ENCODE results near the gene OR51B6. TPM values are rescaled to one million over a fixed set of nuclear protein-coding genes. Genes with fewer than 3 reads are reported as not detected.

The OR51B6 gene
- total RNA-seq, 1 experiment from 2014 or later, result not detected

DNA sequence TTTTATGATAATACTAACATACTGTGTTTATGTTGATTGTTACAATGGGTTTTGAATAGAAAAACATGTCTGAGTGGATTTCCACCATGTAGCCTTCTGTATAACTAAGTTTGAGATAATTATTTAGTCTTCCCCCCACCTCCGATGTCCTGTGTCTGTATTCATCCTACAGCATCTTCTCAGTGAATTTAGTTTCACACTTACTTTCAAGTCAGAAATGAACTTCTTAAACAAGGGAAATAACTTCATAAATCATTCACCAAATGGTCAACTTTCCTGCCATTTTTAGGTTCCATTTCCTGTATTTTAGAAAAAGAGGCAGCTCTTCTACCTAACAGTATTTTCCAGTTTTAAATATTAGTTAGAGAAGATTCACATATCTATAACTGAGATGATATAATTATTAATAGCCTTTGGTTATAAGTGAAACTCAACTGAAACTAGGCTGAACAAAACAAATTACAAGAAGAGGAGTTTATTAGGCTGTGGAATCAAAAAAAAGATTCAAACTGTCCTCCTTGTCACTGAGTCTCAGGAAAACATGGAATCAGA is 11.5 kb upstream of the OR51B6 start:
- peaks cover 8% of the 10 kb centered on the region for H3K4me1 Mint-ChIP-seq
- TF ChIP-seq FOXP1 (CRISPR knock-in tag; IDR thresholded peaks at IDR 0.05; ENCODE audit: borderline replicate concordance), result no peak
- TF ChIP-seq, protein P1, sequence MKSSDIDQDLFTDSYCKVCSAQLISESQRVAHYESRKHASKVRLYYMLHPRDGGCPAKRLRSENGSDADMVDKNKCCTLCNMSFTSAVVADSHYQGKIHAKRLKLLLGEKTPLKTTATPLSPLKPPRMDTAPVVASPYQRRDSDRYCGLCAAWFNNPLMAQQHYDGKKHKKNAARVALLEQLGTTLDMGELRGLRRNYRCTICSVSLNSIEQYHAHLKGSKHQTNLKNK (CRISPR knock-in tag; IDR thresholded peaks at IDR 0.05), result no peak
- ATAC-seq (no peak), DNase-seq (ENCODE audit: low spot score) (no peak)
- H3K36me3 Mint-ChIP-seq, result no peaks in the 10 kb centered on the region
- ChIA-PET POLR2A (no interaction called here), CTCF (no interaction called here)
- H3K9me3 Mint-ChIP-seq, result no peaks in the 10 kb centered on the region
- no peaks in the 10 kb centered on the region for H3K27me3 Mint-ChIP-seq (ENCODE audit: low read depth)
- no peak overlapping the region for H3K27ac Mint-ChIP-seq
- no peak overlapping the region for H3K4me3 Mint-ChIP-seq

- H3K4me3 Mint-ChIP-seq, result no peak within 1 kb of the TSS
- peaks cover 21% of the 10 kb centered on the region for H3K4me1 Mint-ChIP-seq
- POLR2A ChIA-PET, result no interaction called here
- H3K27me3 Mint-ChIP-seq (ENCODE audit: low read depth), result no peaks in the 10 kb centered on the region; the same call in 1 of the 2 replicates
- ATAC-seq (no peak), DNase-seq (ENCODE audit: low spot score) (no peak)
- CTCF ChIA-PET, result no interaction called here
- H3K36me3 Mint-ChIP-seq, result no peaks in the 10 kb centered on the region
- no peak for TF ChIP-seq ETV6 (CRISPR knock-in tag; IDR thresholded peaks at IDR 0.05)
- no peak for TF ChIP-seq ERG (CRISPR knock-in tag; IDR thresholded peaks at IDR 0.05)
- TF ChIP-seq ZNF121 (CRISPR knock-in tag; IDR thresholded peaks at IDR 0.05), result no peak
- no peak for TF ChIP-seq TEAD1 (CRISPR knock-in tag; IDR thresholded peaks at IDR 0.05)
- no peak for TF ChIP-seq JUN (CRISPR knock-in tag; IDR thresholded peaks at IDR 0.05)
- no peak for TF ChIP-seq PRRX2 (CRISPR knock-in tag; IDR thresholded peaks at IDR 0.05)
- TF ChIP-seq GTF2I (CRISPR knock-in tag; conservative IDR thresholded peaks at IDR 0.05), result no peak
- TF ChIP-seq KAT7 (CRISPR knock-in tag; IDR thresholded peaks at IDR 0.05; ENCODE audit: borderline replicate concordance), result no peak
- TF ChIP-seq, protein P2, sequence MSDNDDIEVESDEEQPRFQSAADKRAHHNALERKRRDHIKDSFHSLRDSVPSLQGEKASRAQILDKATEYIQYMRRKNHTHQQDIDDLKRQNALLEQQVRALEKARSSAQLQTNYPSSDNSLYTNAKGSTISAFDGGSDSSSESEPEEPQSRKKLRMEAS (CRISPR knock-in tag; IDR thresholded peaks at IDR 0.05), result no peak
- TF ChIP-seq, protein P3, sequence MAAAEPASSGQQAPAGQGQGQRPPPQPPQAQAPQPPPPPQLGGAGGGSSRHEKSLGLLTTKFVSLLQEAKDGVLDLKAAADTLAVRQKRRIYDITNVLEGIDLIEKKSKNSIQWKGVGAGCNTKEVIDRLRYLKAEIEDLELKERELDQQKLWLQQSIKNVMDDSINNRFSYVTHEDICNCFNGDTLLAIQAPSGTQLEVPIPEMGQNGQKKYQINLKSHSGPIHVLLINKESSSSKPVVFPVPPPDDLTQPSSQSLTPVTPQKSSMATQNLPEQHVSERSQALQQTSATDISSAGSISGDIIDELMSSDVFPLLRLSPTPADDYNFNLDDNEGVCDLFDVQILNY (CRISPR knock-in tag; IDR thresholded peaks at IDR 0.05), result no peak
- no peak for TF ChIP-seq ESRRA (CRISPR knock-in tag; IDR thresholded peaks at IDR 0.05; ENCODE audit: borderline replicate concordance)
- no peak for TF ChIP-seq PREB (CRISPR knock-in tag; IDR thresholded peaks at IDR 0.05; ENCODE audit: borderline replicate concordance)
- no peak for TF ChIP-seq ZNF263 (CRISPR knock-in tag; IDR thresholded peaks at IDR 0.05; ENCODE audit: low read depth)
- no peak for TF ChIP-seq NR2C2 (CRISPR knock-in tag; IDR thresholded peaks at IDR 0.05)
- TF ChIP-seq ATF1 (CRISPR knock-in tag; IDR thresholded peaks at IDR 0.05), result no peak
- TF ChIP-seq ELF4 (CRISPR knock-in tag; IDR thresholded peaks at IDR 0.05; ENCODE audit: low read depth), result no peak
- TF ChIP-seq HMGA2 (CRISPR knock-in tag; IDR thresholded peaks at IDR 0.05), result no peak
- no peak for TF ChIP-seq NR1H2 (CRISPR knock-in tag; IDR thresholded peaks at IDR 0.05)
- TF ChIP-seq, protein P4, sequence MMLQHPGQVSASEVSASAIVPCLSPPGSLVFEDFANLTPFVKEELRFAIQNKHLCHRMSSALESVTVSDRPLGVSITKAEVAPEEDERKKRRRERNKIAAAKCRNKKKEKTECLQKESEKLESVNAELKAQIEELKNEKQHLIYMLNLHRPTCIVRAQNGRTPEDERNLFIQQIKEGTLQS (CRISPR knock-in tag; conservative IDR thresholded peaks at IDR 0.05), result no peak
- no peak for TF ChIP-seq IRF2 (CRISPR knock-in tag; IDR thresholded peaks at IDR 0.05; ENCODE audit: borderline replicate concordance, low read depth)
- H3K27ac Mint-ChIP-seq, result no peak within 1 kb of the TSS; the same call in 1 of the 2 replicates
- no peaks in the 10 kb centered on the region for H3K9me3 Mint-ChIP-seq
These were observed 7.6 kb upstream of the OR51B6 start, which contains the start of gene OR51B5 for GRCh38 chr11:5343474-5344335. Gene OR51B5, minus strand, starts transcription at chr11:5343524. Its CDS starts 0 bp downstream, at chr11:5343524.

Measured in WTC11 (cell line).